Measurements from ENCODE around the gene ZNF473. TPM values are rescaled to one million over a fixed set of nuclear protein-coding genes. Genes with fewer than 3 reads are reported as not detected.
A peak's percentile ranks its signal among the peaks of the same experiment; 100 is the strongest.

The ZNF473 gene
- total RNA-seq (2014; rRNA removed; shearing (Covaris generic)) (23.1 and 27.4 TPM in 2 replicates), total RNA-seq (2022) (16.0 and 16.9 TPM in 2 replicates), Bru-seq, nascent RNA (percentile 61 among the genes with signal in this experiment), BruChase-seq, experiment 1, labeled RNA remaining after a 6-hour chase (percentile 49 among the genes with signal in this experiment), BruChase-seq, experiment 2, labeled RNA remaining after a 2-hour chase (percentile 58 among the genes with signal in this experiment)
- long read RNA-seq, full-length matches to known transcripts: 60 of 64 reads
- long read RNA-seq, partial matches to known transcripts: 0 of 64 reads
- long read RNA-seq, other reads (novel, unspliced or antisense): 4 of 64 reads

- DNase-seq (ENCODE audit: low spot score): peak; percentile 97
- peaks cover 8% of the 10 kb centered on the region; the same call in 1 of the 2 replicates for H3K9me3 ChIP-seq (ENCODE audit: low read length)
- H3K9me2 ChIP-seq (ENCODE audit: insufficient read depth, low read length): no peaks in the 10 kb centered on the region
- H3K36me3 ChIP-seq (ENCODE audit: insufficient read depth, low read length): peaks cover 28% of the 10 kb centered on the region
- peak within 1 kb of the TSS; percentile 88 for H3K4me2 ChIP-seq (ENCODE audit: low read length)
- ChIA-PET CTCF (ENCODE audit: unreplicated experiment) (no interaction called here), POLR2A (interaction anchor here (0.6 to 0.8 kb wide), 3 partner anchors 8 to 303 kb away, joined by 3 to 5 read pairs (median 3); no protein-coding TSS in a partner anchor)
- H2AFZ ChIP-seq (ENCODE audit: low read length): peak within 1 kb of the TSS; percentile 86
- peak within 1 kb of the TSS; percentile 44 for H3K27ac ChIP-seq (ENCODE audit: low read depth, low read length, poor library complexity, severe bottlenecking)
- H3K4me1 ChIP-seq (ENCODE audit: insufficient read depth, low read length, poor library complexity, severe bottlenecking): peaks cover 26% of the 10 kb centered on the region
- H3K4me3 ChIP-seq (ENCODE audit: low read depth, low read length, poor library complexity, severe bottlenecking): peak within 1 kb of the TSS; percentile 94
- no peaks in the 10 kb centered on the region for H4K20me1 ChIP-seq (ENCODE audit: insufficient read depth, low read length)
- peaks cover 45% of the 10 kb centered on the region for H3K79me2 ChIP-seq (ENCODE audit: insufficient read depth, low read depth, low read length)
- no TSS peak for BruUV-seq (replicated peaks)
- intact Hi-C loops (cut with micrococcal nuclease; ENCODE audit: unreplicated experiment): no loop called here
- TF ChIP-seq EZH2phosphoT487 (IDR thresholded peaks at IDR 0.05; ENCODE audit: borderline replicate concordance, low read depth, low read length) (no peak), CTCF (conservative IDR thresholded peaks at IDR 0.05; ENCODE audit: low read length) (no peak)
Observed at GRCh38 chr19:50025794-50026549, at the start of gene ZNF473. ZNF473 (plus strand) TSS chr19:50026005; CDS start chr19:50031083, 5,078 bp downstream.

- intact Hi-C loops (cut with micrococcal nuclease; ENCODE audit: unreplicated experiment): no loop called here
- H4K20me1 ChIP-seq (ENCODE audit: insufficient read depth, low read length): no peaks in the 10 kb centered on the region
- H3K4me3 ChIP-seq (ENCODE audit: low read depth, low read length, poor library complexity, severe bottlenecking): no peak overlapping the region
- ChIA-PET POLR2A (no interaction called here), CTCF (ENCODE audit: unreplicated experiment) (no interaction called here)
- no peaks in the 10 kb centered on the region for H3K9me2 ChIP-seq (ENCODE audit: insufficient read depth, low read length)
- BruUV-seq (replicated peaks): no TSS peak
- no peak overlapping the region for H2AFZ ChIP-seq (ENCODE audit: low read length)
- no peaks in the 10 kb centered on the region for H3K79me2 ChIP-seq (ENCODE audit: insufficient read depth, low read depth, low read length)
- no peaks in the 10 kb centered on the region for H3K36me3 ChIP-seq (ENCODE audit: insufficient read depth, low read length)
- H3K27ac ChIP-seq (ENCODE audit: low read depth, low read length, poor library complexity, severe bottlenecking): no peak overlapping the region
- H3K9me3 ChIP-seq (ENCODE audit: low read length): no peaks in the 10 kb centered on the region
- TF ChIP-seq EZH2phosphoT487 (IDR thresholded peaks at IDR 0.05; ENCODE audit: borderline replicate concordance, low read depth, low read length): no peak
- TF ChIP-seq CTCF (conservative IDR thresholded peaks at IDR 0.05; ENCODE audit: low read length): no peak
- no peaks in the 10 kb centered on the region for H3K4me1 ChIP-seq (ENCODE audit: insufficient read depth, low read length, poor library complexity, severe bottlenecking)
- H3K4me2 ChIP-seq (ENCODE audit: low read length): no peak overlapping the region
- no peak for DNase-seq (ENCODE audit: low spot score)
Observed at GRCh38 chr19:49976496-49976895, 49.3 kb upstream of the ZNF473 start.
